Measurements from ENCODE around the gene MOB3B.
A peak's percentile ranks its signal among the peaks of the same experiment; 100 is the strongest.

MOB3B gene

GRCh38 chr9:27365707-27366376, 163.8 kb downstream of the MOB3B start:
- TF ChIP-seq, protein P1, sequence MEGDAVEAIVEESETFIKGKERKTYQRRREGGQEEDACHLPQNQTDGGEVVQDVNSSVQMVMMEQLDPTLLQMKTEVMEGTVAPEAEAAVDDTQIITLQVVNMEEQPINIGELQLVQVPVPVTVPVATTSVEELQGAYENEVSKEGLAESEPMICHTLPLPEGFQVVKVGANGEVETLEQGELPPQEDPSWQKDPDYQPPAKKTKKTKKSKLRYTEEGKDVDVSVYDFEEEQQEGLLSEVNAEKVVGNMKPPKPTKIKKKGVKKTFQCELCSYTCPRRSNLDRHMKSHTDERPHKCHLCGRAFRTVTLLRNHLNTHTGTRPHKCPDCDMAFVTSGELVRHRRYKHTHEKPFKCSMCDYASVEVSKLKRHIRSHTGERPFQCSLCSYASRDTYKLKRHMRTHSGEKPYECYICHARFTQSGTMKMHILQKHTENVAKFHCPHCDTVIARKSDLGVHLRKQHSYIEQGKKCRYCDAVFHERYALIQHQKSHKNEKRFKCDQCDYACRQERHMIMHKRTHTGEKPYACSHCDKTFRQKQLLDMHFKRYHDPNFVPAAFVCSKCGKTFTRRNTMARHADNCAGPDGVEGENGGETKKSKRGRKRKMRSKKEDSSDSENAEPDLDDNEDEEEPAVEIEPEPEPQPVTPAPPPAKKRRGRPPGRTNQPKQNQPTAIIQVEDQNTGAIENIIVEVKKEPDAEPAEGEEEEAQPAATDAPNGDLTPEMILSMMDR (IDR thresholded peaks at IDR 0.05; ENCODE audit: extremely low read depth, missing control alignments): no peak

GRCh38 chr9:27362447-27363210, 167.0 kb downstream of the MOB3B start:
- TF ChIP-seq, protein P1 (IDR thresholded peaks at IDR 0.05; ENCODE audit: extremely low read depth, missing control alignments): no peak
- DNase-seq (ENCODE audit: low spot score): no peak

More at GRCh38 chr9:27365707-27366376, 163.8 kb downstream of the MOB3B start:
- DNase-seq (ENCODE audit: low spot score): peak; percentile 45

- TF ChIP-seq, protein P1 (IDR thresholded peaks at IDR 0.05; ENCODE audit: extremely low read depth, missing control alignments): no peak
- DNase-seq (ENCODE audit: low spot score): no peak
Observed at GRCh38 chr9:27361492-27361891, 168.1 kb downstream of the MOB3B start.

DNA sequence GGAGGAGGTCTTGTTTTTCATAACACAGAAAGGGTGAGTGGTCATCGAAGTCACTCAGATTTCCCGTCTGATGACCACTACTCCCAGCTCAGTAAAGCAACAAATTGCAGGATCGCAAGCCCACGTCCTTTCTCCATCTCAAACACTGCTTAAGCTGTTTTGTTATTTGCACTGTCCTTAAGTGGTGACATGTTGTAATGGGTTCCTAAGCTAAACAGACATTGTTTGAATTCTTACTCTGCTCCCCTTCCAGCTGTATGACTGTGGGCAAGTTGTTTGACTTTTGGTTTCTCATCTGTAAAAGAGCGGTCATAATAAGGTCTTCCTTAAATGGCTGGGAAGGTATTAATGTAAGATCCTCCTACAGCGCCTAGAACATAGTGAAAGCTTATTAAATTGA, 169.9 kb downstream of the MOB3B start:
- TF ChIP-seq, protein P1 (IDR thresholded peaks at IDR 0.05; ENCODE audit: extremely low read depth, missing control alignments): no peak
- no peak for DNase-seq (ENCODE audit: low spot score)

DNA sequence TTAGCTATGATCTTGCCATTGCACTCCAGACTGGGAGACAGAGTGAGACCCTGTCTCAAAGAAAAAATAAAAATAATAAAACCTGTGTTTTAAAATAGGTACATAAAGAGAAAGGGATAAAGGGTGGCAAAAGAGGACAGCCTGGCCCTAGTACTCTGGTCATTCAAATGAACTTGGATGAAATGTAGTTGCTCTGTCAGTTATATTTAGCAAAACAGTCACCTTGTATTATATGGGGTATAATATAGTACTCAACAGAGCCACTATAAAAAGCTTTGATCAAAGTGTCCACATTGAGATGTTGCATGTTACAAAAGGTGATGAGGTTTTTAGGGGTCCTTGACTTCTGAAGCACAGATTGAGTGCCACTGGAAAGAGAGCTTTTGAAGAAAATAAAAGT, 171.6 kb downstream of the MOB3B start:
- TF ChIP-seq, protein P1 (IDR thresholded peaks at IDR 0.05; ENCODE audit: extremely low read depth, missing control alignments): no peak
- no peak for DNase-seq (ENCODE audit: low spot score)

DNA sequence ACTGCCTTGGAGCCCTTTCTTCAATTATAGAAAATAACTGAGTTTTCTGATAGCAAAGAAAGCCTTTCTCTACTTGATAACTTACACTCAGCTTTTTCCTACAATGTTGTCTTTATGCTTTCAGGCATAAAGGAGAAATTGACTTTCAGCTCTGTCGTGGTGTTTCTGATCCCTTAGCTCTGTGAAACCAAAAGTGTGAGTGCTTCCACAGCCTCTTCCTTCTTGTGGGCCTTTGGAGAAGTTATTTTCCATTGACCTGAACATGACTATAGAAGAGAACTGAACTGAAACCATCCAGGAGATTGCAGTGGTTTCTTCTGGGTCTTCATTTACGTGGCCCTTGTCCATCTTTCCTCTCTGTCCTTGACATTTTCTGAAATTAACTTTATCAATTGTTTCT, 173.2 kb downstream of the MOB3B start:
- TF ChIP-seq, protein P1 (IDR thresholded peaks at IDR 0.05; ENCODE audit: extremely low read depth, missing control alignments): no peak
- no peak for DNase-seq (ENCODE audit: low spot score)

DNA sequence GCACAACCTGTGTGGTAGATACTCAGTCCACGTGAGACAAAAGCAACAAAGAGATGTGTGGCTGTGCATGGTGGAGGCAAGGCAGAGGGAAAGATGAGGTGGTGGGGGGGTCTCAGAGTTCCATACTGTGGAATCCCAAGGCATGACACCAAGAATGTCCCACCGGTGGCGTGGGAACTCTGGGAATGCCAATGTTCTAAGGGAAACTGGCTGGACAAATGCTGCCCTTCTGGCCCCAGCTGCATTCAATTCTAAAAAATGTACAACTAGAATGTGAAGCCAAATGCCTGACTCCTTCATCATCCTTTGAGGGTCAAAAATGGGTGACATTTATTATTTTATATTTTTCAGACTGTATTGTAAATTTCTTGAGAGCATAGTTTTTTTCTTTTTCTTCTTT, 174.4 kb downstream of the MOB3B start:
- TF ChIP-seq, protein P1 (IDR thresholded peaks at IDR 0.05; ENCODE audit: extremely low read depth, missing control alignments): no peak
- DNase-seq (ENCODE audit: low spot score): no peak

Measured in GM20000 (cell line).